HG02588 (cell line): Measurements from ENCODE around the gene PIPOX.
"Not testable (repeated sequence)": the region's sequence is repeated elsewhere in the genome, so short reads cannot be mapped to it uniquely, and the experiment has no call there.

Experiments used
- ATAC-seq: cut with Tn5 transposase; IDR thresholded peaks from one replicate; pipeline ENCODE4 v1.9.1; 2021; ENCODE audit warnings: mild to moderate bottlenecking, moderate library complexity; ENCODE audit not compliant: unreplicated experiment

The PIPOX gene

GRCh38 chr17:29071303-29071702 lies 28.4 kb downstream of the PIPOX start:
- ATAC-seq, result no peak

- ATAC-seq, result no peak
These were observed 30.1 kb downstream of the PIPOX start for GRCh38 chr17:29073045-29073444.

- no peak for ATAC-seq
These were observed 30.6 kb downstream of the PIPOX start for GRCh38 chr17:29073520-29073919.

GRCh38 chr17:29074488-29074887 lies 31.5 kb downstream of the PIPOX start:
- no peak for ATAC-seq

GRCh38 chr17:29076087-29076486 lies 33.1 kb downstream of the PIPOX start:
- no peak for ATAC-seq

- no peak for ATAC-seq
These were observed 33.8 kb downstream of the PIPOX start for GRCh38 chr17:29076722-29077121.

GRCh38 chr17:29077320-29077719 lies 34.4 kb downstream of the PIPOX start:
- ATAC-seq, result no peak

- ATAC-seq, result no peak
These were observed 35.5 kb downstream of the PIPOX start for GRCh38 chr17:29078183-29079045.

GRCh38 chr17:29079433-29079832 lies 36.5 kb downstream of the PIPOX start:
- ATAC-seq, result no peak

- ATAC-seq, result no peak
These were observed 36.9 kb downstream of the PIPOX start for GRCh38 chr17:29079887-29080286.

- no peak for ATAC-seq
These were observed 37.4 kb downstream of the PIPOX start for GRCh38 chr17:29080323-29080722.

GRCh38 chr17:29080965-29081364 lies 38.0 kb downstream of the PIPOX start:
- no peak for ATAC-seq

- ATAC-seq, result no peak
These were observed 41.7 kb downstream of the PIPOX start for GRCh38 chr17:29084541-29085146.

GRCh38 chr17:29085223-29085622 lies 42.3 kb downstream of the PIPOX start:
- ATAC-seq, result no peak

GRCh38 chr17:29086628-29087332 lies 43.8 kb downstream of the PIPOX start:
- ATAC-seq, result no peak

GRCh38 chr17:29088782-29089181 lies 45.8 kb downstream of the PIPOX start:
- not testable (repeated sequence) for ATAC-seq

GRCh38 chr17:29089601-29090044 lies 46.7 kb downstream of the PIPOX start:
- ATAC-seq, result no peak

- no peak for ATAC-seq
These were observed 47.2 kb downstream of the PIPOX start for GRCh38 chr17:29090108-29090507.

GRCh38 chr17:29090750-29091605 lies 48.0 kb downstream of the PIPOX start:
- ATAC-seq, result no peak

- ATAC-seq, result no peak
These were observed 48.8 kb downstream of the PIPOX start for GRCh38 chr17:29091606-29092289.
